ENCODE data around the gene F12.

F12 gene

DNA sequence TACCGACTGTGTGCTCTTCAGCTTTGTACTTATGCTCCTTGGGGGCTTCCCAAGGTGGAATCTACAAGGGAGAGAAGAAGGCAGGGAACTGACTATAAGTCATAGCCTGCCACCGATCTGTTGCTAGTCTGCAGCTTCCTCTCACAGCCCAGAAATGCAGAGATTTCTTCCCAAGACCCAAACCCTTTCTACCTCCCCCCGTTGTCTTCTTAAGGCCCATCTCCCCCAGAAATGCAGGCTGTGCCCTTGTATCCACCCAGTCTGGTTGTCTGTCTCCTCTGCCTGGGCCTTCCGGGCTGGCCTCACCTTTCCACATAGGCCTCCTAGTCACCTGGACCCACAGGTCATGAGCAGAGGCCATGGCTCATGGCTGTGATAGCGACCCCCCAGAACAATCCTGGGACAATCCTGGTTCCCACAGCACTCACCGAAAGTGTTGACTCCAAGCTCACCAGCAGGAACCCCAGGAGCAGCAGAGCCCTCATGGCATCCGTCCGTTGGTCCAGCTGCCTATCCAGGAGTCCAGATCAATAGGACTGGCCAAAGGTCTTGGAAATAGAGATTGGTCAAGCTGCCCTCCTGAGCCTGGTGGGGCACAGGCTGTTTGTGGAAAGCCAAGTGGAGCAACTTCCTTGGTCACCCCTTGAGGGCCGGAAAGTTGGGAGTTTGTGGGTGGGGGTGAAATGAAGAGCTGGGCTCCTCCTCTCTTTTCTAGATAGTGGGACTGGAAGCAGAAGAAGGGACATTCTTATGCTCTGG lies at the start of gene F12:
Gene F12, minus strand, starts transcription at position 522 of the 759 bp plus-strand sequence. Its CDS starts 37 bp downstream, at position 485.
- POLR2A ChIA-PET = interaction anchor here (1.0 to 2.2 kb wide), 3 partner anchors 18 to 39 kb away, joined by 3 to 12 read pairs (median 3); partner anchors contain the start of gene GRK6

DNA sequence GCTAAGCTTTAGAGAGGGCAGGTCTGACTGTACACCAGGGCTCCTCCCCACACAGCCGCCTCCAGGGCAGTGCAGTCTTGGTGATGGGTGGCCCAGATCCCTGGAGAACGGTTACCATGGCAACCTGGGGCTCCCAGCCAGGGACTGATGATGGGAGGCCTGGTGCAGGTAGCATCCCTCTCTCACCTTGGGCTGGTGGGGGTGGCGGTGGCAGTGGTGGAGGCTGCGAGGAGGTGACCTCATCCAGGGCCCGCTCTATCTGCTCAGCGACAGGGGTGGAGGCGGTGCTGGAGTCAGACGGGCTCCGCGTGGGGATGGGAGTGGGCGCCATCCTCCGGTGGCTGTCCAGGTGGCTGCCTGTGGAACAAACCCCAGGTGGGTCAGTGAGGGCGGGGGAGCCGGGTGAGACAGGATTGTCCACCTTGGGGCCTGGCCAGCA lies 49.6 kb upstream of the F12 start:
- H3K9me3 ChIP-seq (ENCODE audit: control insufficient read depth, insufficient read depth, low read depth, low read length) = no peaks in the 10 kb centered on the region
- H3K36me3 ChIP-seq (ENCODE audit: control insufficient read depth in 2 of 2, insufficient read depth in 1 of 2, low read length in 2 of 2) = peaks cover 4 to 60% of the 10 kb centered on the region in 2 experiments; a peak in 2 of 3 replicates
- peaks cover 6% of the 10 kb centered on the region for H3K4me1 ChIP-seq (ENCODE audit: control insufficient read depth, insufficient read depth, low read length)
- ChIA-PET POLR2A (interaction anchor here (0.7 to 5.4 kb wide), 3 partner anchors 10 to 36 kb away, joined by 3 to 89 read pairs (median 3); partner anchors contain the start of gene PDLIM7), CTCF (interaction anchor here (1.0 to 2.9 kb wide), 2 partner anchors 15 to 38 kb away, joined by 4 to 23 read pairs; partner anchors contain the start of gene PDLIM7)
- no peak overlapping the region for H3K4me3 ChIP-seq (ENCODE audit: low read depth, low read length)
- H3K27ac ChIP-seq (ENCODE audit: extremely low read depth, low read depth, low read length) = no peak overlapping the region
- TF ChIP-seq SP2 (tag by site-specific recombination; IDR thresholded peaks at IDR 0.05) (peak; percentile 33), ZNF24 (tag by site-specific recombination; IDR thresholded peaks at IDR 0.05) (no peak), KLF1 (tag by site-specific recombination; IDR thresholded peaks at IDR 0.05) (peak; percentile 71), ZNF184 (tag by site-specific recombination; IDR thresholded peaks at IDR 0.05) (no peak), ZNF544 (tag by site-specific recombination; IDR thresholded peaks at IDR 0.05) (no peak), ZFHX2 (tag by site-specific recombination; conservative IDR thresholded peaks at IDR 0.05) (peak; percentile 89), ZNF324 (tag by site-specific recombination; IDR thresholded peaks at IDR 0.05) (no peak), ZNF366 (tag by site-specific recombination; conservative IDR thresholded peaks at IDR 0.05) (peak; percentile 40; the same call in 1 of the 2 replicates), ZFP41 (tag by site-specific recombination; IDR thresholded peaks at IDR 0.05; ENCODE audit: borderline replicate concordance) (no peak)
- TF ChIP-seq, protein P1, sequence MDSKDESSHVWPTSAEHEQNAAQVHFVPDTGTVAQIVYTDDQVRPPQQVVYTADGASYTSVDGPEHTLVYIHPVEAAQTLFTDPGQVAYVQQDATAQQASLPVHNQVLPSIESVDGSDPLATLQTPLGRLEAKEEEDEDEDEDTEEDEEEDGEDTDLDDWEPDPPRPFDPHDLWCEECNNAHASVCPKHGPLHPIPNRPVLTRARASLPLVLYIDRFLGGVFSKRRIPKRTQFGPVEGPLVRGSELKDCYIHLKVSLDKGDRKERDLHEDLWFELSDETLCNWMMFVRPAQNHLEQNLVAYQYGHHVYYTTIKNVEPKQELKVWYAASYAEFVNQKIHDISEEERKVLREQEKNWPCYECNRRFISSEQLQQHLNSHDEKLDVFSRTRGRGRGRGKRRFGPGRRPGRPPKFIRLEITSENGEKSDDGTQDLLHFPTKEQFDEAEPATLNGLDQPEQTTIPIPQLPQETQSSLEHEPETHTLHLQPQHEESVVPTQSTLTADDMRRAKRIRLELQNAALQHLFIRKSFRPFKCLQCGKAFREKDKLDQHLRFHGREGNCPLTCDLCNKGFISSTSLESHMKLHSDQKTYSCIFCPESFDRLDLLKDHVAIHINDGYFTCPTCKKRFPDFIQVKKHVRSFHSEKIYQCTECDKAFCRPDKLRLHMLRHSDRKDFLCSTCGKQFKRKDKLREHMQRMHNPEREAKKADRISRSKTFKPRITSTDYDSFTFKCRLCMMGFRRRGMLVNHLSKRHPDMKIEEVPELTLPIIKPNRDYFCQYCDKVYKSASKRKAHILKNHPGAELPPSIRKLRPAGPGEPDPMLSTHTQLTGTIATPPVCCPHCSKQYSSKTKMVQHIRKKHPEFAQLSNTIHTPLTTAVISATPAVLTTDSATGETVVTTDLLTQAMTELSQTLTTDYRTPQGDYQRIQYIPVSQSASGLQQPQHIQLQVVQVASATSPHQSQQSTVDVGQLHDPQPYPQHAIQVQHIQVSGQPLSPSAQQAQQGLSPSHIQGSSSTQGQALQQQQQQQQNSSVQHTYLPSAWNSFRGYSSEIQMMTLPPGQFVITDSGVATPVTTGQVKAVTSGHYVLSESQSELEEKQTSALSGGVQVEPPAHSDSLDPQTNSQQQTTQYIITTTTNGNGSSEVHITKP (tag by site-specific recombination; IDR thresholded peaks at IDR 0.05) = peak; percentile 77
- TF ChIP-seq, protein P2, sequence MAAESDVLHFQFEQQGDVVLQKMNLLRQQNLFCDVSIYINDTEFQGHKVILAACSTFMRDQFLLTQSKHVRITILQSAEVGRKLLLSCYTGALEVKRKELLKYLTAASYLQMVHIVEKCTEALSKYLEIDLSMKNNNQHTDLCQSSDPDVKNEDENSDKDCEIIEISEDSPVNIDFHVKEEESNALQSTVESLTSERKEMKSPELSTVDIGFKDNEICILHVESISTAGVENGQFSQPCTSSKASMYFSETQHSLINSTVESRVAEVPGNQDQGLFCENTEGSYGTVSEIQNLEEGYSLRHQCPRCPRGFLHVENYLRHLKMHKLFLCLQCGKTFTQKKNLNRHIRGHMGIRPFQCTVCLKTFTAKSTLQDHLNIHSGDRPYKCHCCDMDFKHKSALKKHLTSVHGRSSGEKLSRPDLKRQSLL (tag by site-specific recombination; IDR thresholded peaks at IDR 0.05) = peak; percentile 65

More for the DNA sequence above, at the start of gene F12:
- Histone ChIP-seq H3K4me3 (ENCODE audit: low read depth, low read length) (no peak within 1 kb of the TSS), H3K27ac (ENCODE audit: extremely low read depth, low read depth, low read length) (no peak within 1 kb of the TSS), H3K4me1 (ENCODE audit: control insufficient read depth, insufficient read depth, low read length) (no peaks in the 10 kb centered on the region), H3K9me3 (ENCODE audit: control insufficient read depth, insufficient read depth, low read depth, low read length) (no peaks in the 10 kb centered on the region), H3K36me3 (ENCODE audit: control insufficient read depth in 2 of 2, insufficient read depth in 1 of 2, low read length in 2 of 2) (no peaks in the 10 kb centered on the region)
- TF ChIP-seq ZNF266 (tag by site-specific recombination; IDR thresholded peaks at IDR 0.05; ENCODE audit: low read depth) = no peak
- TF ChIP-seq ZNF214 (tag by site-specific recombination; IDR thresholded peaks at IDR 0.05; ENCODE audit: borderline replicate concordance) = no peak
- TF ChIP-seq ZNF623 (tag by site-specific recombination; IDR thresholded peaks at IDR 0.05) = no peak
- no peak for TF ChIP-seq ZNF223 (tag by site-specific recombination; IDR thresholded peaks at IDR 0.05)
- no peak for TF ChIP-seq ZNF423 (tag by site-specific recombination; IDR thresholded peaks at IDR 0.05)
- no peak for TF ChIP-seq ZNF23 (tag by site-specific recombination; IDR thresholded peaks at IDR 0.05; ENCODE audit: borderline replicate concordance)
- no peak for TF ChIP-seq ZNF146 (tag by site-specific recombination; IDR thresholded peaks at IDR 0.05)
- TF ChIP-seq ZNF394 (tag by site-specific recombination; IDR thresholded peaks at IDR 0.05; ENCODE audit: borderline replicate concordance) = no peak
- TF ChIP-seq SALL2 (tag by site-specific recombination; IDR thresholded peaks at IDR 0.05; ENCODE audit: borderline replicate concordance) = no peak
- TF ChIP-seq ZNF707 (tag by site-specific recombination; IDR thresholded peaks at IDR 0.05) = no peak
- no peak for TF ChIP-seq ZBTB48 (tag by site-specific recombination; IDR thresholded peaks at IDR 0.05)
- TF ChIP-seq, protein P3, sequence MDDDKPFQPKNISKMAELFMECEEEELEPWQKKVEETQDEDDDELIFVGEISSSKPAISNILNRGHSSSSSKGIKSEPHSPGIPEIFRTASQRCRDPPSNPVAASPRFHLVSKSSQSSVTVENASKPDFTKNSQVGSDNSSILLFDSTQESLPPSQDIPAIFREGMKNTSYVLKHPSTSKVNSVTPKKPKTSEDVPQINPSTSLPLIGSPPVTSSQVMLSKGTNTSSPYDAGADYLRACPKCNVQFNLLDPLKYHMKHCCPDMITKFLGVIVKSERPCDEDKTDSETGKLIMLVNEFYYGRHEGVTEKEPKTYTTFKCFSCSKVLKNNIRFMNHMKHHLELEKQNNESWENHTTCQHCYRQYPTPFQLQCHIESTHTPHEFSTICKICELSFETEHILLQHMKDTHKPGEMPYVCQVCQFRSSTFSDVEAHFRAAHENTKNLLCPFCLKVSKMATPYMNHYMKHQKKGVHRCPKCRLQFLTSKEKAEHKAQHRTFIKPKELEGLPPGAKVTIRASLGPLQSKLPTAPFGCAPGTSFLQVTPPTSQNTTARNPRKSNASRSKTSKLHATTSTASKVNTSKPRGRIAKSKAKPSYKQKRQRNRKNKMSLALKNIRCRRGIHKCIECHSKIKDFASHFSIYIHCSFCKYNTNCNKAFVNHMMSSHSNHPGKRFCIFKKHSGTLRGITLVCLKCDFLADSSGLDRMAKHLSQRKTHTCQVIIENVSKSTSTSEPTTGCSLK (tag by site-specific recombination; IDR thresholded peaks at IDR 0.05) = no peak
- TF ChIP-seq ZNF169 (tag by site-specific recombination; IDR thresholded peaks at IDR 0.05) = no peak
- TF ChIP-seq, protein P4, sequence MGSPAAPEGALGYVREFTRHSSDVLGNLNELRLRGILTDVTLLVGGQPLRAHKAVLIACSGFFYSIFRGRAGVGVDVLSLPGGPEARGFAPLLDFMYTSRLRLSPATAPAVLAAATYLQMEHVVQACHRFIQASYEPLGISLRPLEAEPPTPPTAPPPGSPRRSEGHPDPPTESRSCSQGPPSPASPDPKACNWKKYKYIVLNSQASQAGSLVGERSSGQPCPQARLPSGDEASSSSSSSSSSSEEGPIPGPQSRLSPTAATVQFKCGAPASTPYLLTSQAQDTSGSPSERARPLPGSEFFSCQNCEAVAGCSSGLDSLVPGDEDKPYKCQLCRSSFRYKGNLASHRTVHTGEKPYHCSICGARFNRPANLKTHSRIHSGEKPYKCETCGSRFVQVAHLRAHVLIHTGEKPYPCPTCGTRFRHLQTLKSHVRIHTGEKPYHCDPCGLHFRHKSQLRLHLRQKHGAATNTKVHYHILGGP (tag by site-specific recombination; IDR thresholded peaks at IDR 0.05) = no peak
- TF ChIP-seq ZXDB (tag by site-specific recombination; IDR thresholded peaks at IDR 0.05) = no peak
- TF ChIP-seq, protein P5, sequence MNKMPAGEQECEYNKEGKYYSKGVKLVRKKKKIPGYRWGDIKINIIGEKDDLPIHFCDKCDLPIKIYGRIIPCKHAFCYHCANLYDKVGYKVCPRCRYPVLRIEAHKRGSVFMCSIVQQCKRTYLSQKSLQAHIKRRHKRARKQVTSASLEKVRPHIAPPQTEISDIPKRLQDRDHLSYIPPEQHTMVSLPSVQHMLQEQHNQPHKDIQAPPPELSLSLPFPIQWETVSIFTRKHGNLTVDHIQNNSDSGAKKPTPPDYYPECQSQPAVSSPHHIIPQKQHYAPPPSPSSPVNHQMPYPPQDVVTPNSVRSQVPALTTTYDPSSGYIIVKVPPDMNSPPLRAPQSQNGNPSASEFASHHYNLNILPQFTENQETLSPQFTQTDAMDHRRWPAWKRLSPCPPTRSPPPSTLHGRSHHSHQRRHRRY (tag by site-specific recombination; IDR thresholded peaks at IDR 0.05) = no peak
- no peak for TF ChIP-seq OSR2 (tag by site-specific recombination; IDR thresholded peaks at IDR 0.05)
- CTCF ChIA-PET = interaction anchor here (0.7 to 1.1 kb wide), 6 partner anchors 19 to 92 kb away, joined by 3 to 6 read pairs (median 4); no protein-coding TSS in a partner anchor

Measured in HEK293 (cell line).